ENCODE data around the gene SLC9A1. TPM values are rescaled to one million over a fixed set of nuclear protein-coding genes. Genes with fewer than 3 reads are reported as not detected.

SLC9A1 gene
- total RNA-seq, 4 donors from 2014 or later, result 10.9 to 19.4 (median 13.2) TPM

GRCh38 chr1:27101696-27102095 is 53.2 kb downstream of the SLC9A1 start:
- DNase-seq (ENCODE audit: low spot score in 2 of 2), result no peak
- WGBS, 2 donors, result 94 to 95% methylated on average over 15 of the region's 15 CpGs
- TF ChIP-seq POLR2A (IDR thresholded peaks at IDR 0.05), result no peak
- no peak for TF ChIP-seq CTCF (IDR thresholded peaks at IDR 0.05)
- H3K4me3 ChIP-seq (ENCODE audit: low read depth, poor library complexity, severe bottlenecking), result no peak overlapping the region
- intact Hi-C loops (cut with DNase I; ENCODE audit: low total_unique reads), result loop anchor here (5.0 to 10.0 kb wide), 3 partner anchors 96 to 293 kb away; partner anchors contain the start of gene GPR3

GRCh38 chr1:27101054-27101491 is 53.9 kb downstream of the SLC9A1 start:
- 92 to 93% methylated on average over 10 to 11 of the region's 11 CpGs for WGBS, 2 donors
- DNase-seq (ENCODE audit: low spot score in 2 of 2), result peak in 1 of 2 donors; percentile 89
- intact Hi-C loops (cut with DNase I; ENCODE audit: low total_unique reads), result loop anchor here (5.0 to 10.0 kb wide), 3 partner anchors 96 to 294 kb away; partner anchors contain the start of gene GPR3
- no peak overlapping the region for H3K4me3 ChIP-seq (ENCODE audit: low read depth, poor library complexity, severe bottlenecking)
- TF ChIP-seq POLR2A (IDR thresholded peaks at IDR 0.05), result no peak
- no peak for TF ChIP-seq CTCF (IDR thresholded peaks at IDR 0.05)

GRCh38 chr1:27100335-27101053 is 54.4 kb downstream of the SLC9A1 start:
- WGBS, 2 donors, result 81 to 82% methylated on average over 24 to 32 of the region's 33 CpGs
- no peak for DNase-seq (ENCODE audit: low spot score in 2 of 2)
- TF ChIP-seq POLR2A (IDR thresholded peaks at IDR 0.05) (no peak), CTCF (IDR thresholded peaks at IDR 0.05) (no peak)
- intact Hi-C loops (cut with DNase I; ENCODE audit: low total_unique reads), result loop anchor here (5.0 to 10.0 kb wide), 3 partner anchors 97 to 294 kb away; partner anchors contain the start of gene GPR3
- H3K4me3 ChIP-seq (ENCODE audit: low read depth, poor library complexity, severe bottlenecking), result no peak overlapping the region

GRCh38 chr1:27099587-27100334 is 55.2 kb downstream of the SLC9A1 start:
- TF ChIP-seq CTCF (IDR thresholded peaks at IDR 0.05), result no peak
- no peak for TF ChIP-seq POLR2A (IDR thresholded peaks at IDR 0.05)
- DNase-seq (ENCODE audit: low spot score in 2 of 2), result peak in 1 of 2 donors; percentile 91
- no peak overlapping the region for H3K4me3 ChIP-seq (ENCODE audit: low read depth, poor library complexity, severe bottlenecking)
- 25 to 30% methylated on average over 15 of the region's 15 CpGs for whole genome bisulfite sequencing, 2 donors
- intact Hi-C loops (cut with DNase I; ENCODE audit: low total_unique reads), result loop anchor here (5.0 to 10.0 kb wide), 4 partner anchors 98 to 295 kb away; partner anchors contain the start of genes GPR3 and KDF1

- H3K4me3 ChIP-seq (ENCODE audit: low read depth, poor library complexity, severe bottlenecking), result no peak overlapping the region
- intact Hi-C loops (cut with DNase I; ENCODE audit: low total_unique reads), result loop anchor here (10.0 kb wide), 1 partner anchor 134 kb away; the partner anchor contains the start of gene KDF1
- TF ChIP-seq CTCF (IDR thresholded peaks at IDR 0.05) (no peak), POLR2A (IDR thresholded peaks at IDR 0.05) (no peak)
- 17 to 31% methylated on average over 4 of the region's 4 CpGs for WGBS, 2 donors
- peak in 1 of 2 donors; percentile 88 for DNase-seq (ENCODE audit: low spot score in 2 of 2)
Measured at GRCh38 chr1:27099135-27099586, 55.8 kb downstream of the SLC9A1 start.

Data from lower leg skin (tissue), 4 donors.